CD8-positive, alpha-beta memory T cell (primary cell): Measurements from ENCODE around the gene SELENOT. TPM values are rescaled to one million over a fixed set of nuclear protein-coding genes. Genes with fewer than 3 reads are reported as not detected.
"Not testable (repeated sequence)": the region's sequence is repeated elsewhere in the genome, so short reads cannot be mapped to it uniquely, and the experiment has no call there.

ENCODE experiments used
- CTCF ChIA-PET: fragments of 350-600 bp; sonication (Branson Sonifier 250); formaldehyde crosslinking; loops from one replicate; lab custom pipeline; 2021; ENCODE audit warnings: antibody characterized with exemption; lab: Charles Lee
- POLR2A ChIA-PET: fragments of 350-600 bp; sonication (Branson Sonifier 250); formaldehyde crosslinking; loops from one replicate; lab custom pipeline; 2021; ENCODE audit warnings: antibody characterized with exemption; lab: Charles Lee
- DNase-seq, 5 donors: peaks; one replicate each; pipeline versions ENCODE4 v3.0.0 to v3.0.0-alpha.2; 2020 to 2022; ENCODE audit warnings: mixed read lengths in 1 of 5
- H3K27ac ChIP-seq: one replicate; pipeline ENCODE4 v1.7.0; 2013; ENCODE audit warnings: low read depth, mild to moderate bottlenecking, low read length, moderate library complexity
- H3K27me3 ChIP-seq: 2 replicates; pipeline ENCODE4 v1.7.0; 2013; ENCODE audit warnings: low read length, mild to moderate bottlenecking; ENCODE audit not compliant: insufficient read depth, poor library complexity, severe bottlenecking
- H3K36me3 ChIP-seq: 2 replicates; pipeline ENCODE4 v1.7.0; 2013; ENCODE audit warnings: mild to moderate bottlenecking, low read length, moderate library complexity; ENCODE audit not compliant: insufficient read depth
- H3K4me1 ChIP-seq: 2 replicates; pipeline ENCODE4 v1.7.0; 2013; ENCODE audit warnings: mild to moderate bottlenecking, low read length, moderate library complexity; ENCODE audit not compliant: insufficient read depth
- H3K4me3 ChIP-seq: 2 replicates; pipeline ENCODE4 v1.7.0; 2013; ENCODE audit warnings: mild to moderate bottlenecking, low read length
- H3K9me3 ChIP-seq: 2 replicates; pipeline ENCODE4 v1.7.0; 2013; ENCODE audit warnings: mild to moderate bottlenecking, low read length
- H3K27ac Mint-ChIP-seq, 8 donors: one replicate each; pipeline ENCODE4 v1.8.0; 2020 to 2021; ENCODE audit warnings: mixed read lengths in 8 of 8, mild to moderate bottlenecking in 6 of 8, inconsistent platforms in 3 of 8, moderate library complexity in 3 of 8
- H3K27me3 Mint-ChIP-seq, 2 donors: one replicate each; pipeline ENCODE4 v1.8.0; 2020 to 2021; ENCODE audit warnings: mixed read lengths in 2 of 2, mild to moderate bottlenecking in 1 of 2, moderate library complexity in 1 of 2
- H3K36me3 Mint-ChIP-seq, 3 donors: one replicate each; pipeline ENCODE4 v1.8.0; 2020 to 2021; ENCODE audit warnings: mixed read lengths in 3 of 3, inconsistent platforms in 1 of 3, mild to moderate bottlenecking in 1 of 3
- H3K4me1 Mint-ChIP-seq, 3 donors: one replicate each; pipeline ENCODE4 v1.8.0; 2020 to 2021; ENCODE audit warnings: mixed read lengths in 3 of 3, inconsistent platforms in 1 of 3, mild to moderate bottlenecking in 1 of 3
- H3K4me3 Mint-ChIP-seq, 7 donors: one replicate each; pipeline ENCODE4 v1.8.0; 2020 to 2021; ENCODE audit warnings: mixed read lengths in 7 of 7, mild to moderate bottlenecking in 6 of 7, moderate library complexity in 4 of 7, inconsistent platforms in 2 of 7
- H3K9me3 Mint-ChIP-seq, 5 donors: one replicate each; pipeline ENCODE4 v1.8.0; 2020 to 2022; ENCODE audit warnings: mixed read lengths in 5 of 5, mild to moderate bottlenecking in 3 of 5, moderate library complexity in 2 of 5, inconsistent platforms in 1 of 5
- polyA plus RNA-seq: library from polyadenylated mRNA; unstranded; fragments of 300-500 nt; fragmentation: Illumina TruSeq; gene quantifications from one replicate; pipeline ENCODE4 v1.2.3, GENCODE V29; 2021
- total RNA-seq, 2 experiments: library from RNA; stranded (reverse); gene quantifications; one replicate each; pipeline ENCODE4 v1.2.3, GENCODE V29; 2021

Gene SELENOT
- total and polyA plus RNA-seq, 3 experiments from 2014 or later = 158 to 311 (median 162) TPM

GRCh38 chr3:150599611-150600297 is 3.4 kb upstream of the SELENOT start:
- H3K27ac Mint-ChIP-seq = peak overlapping the region in 2 of 8 donors; percentile 2 to 12
- H3K36me3 Mint-ChIP-seq = peaks cover 3 to 16% (median 11%) of the 10 kb centered on the region in 3 donors
- no peak for DNase-seq
- H3K27me3 ChIP-seq = no peaks in the 10 kb centered on the region
- ChIA-PET CTCF (no interaction called here), POLR2A (no interaction called here)
- peaks cover 16% of the 10 kb centered on the region for H3K4me1 ChIP-seq
- no peaks in the 10 kb centered on the region for H3K36me3 ChIP-seq
- no peak overlapping the region for H3K4me3 ChIP-seq
- peaks cover 0 to 7% of the 10 kb centered on the region in 2 donors for H3K27me3 Mint-ChIP-seq
- peak overlapping the region in 1 of 7 donors; percentile 35 for H3K4me3 Mint-ChIP-seq
- H3K27ac ChIP-seq = peak overlapping the region; percentile 46
- no peaks in the 10 kb centered on the region for H3K9me3 ChIP-seq
- no peaks in the 10 kb centered on the region for H3K9me3 Mint-ChIP-seq
- H3K4me1 Mint-ChIP-seq = peaks cover 25 to 45% (median 43%) of the 10 kb centered on the region in 3 donors

- H3K9me3 Mint-ChIP-seq, H3K27me3 ChIP-seq, DNase-seq, H3K36me3 ChIP-seq, CTCF ChIA-PET, H3K27me3 Mint-ChIP-seq, POLR2A ChIA-PET, H3K9me3 ChIP-seq, H3K4me3 ChIP-seq: not testable (repeated sequence)
- Mint-ChIP-seq H3K4me1 (peaks cover 35 to 57% (median 53%) of the 10 kb centered on the region in 3 donors), H3K4me3 (peak overlapping the region in 6 of 7 donors; percentile 1 to 71 (median 56)), H3K36me3 (peaks cover 3 to 20% (median 14%) of the 10 kb centered on the region in 3 donors), H3K27ac (peak overlapping the region in 4 of 8 donors; percentile 34 to 96 (median 60))
- H3K27ac ChIP-seq = peak overlapping the region; percentile 46
- H3K4me1 ChIP-seq = peaks cover 26% of the 10 kb centered on the region
Observed at GRCh38 chr3:150600647-150601530, 2.2 kb upstream of the SELENOT start.

GRCh38 chr3:150602426-150603152 is 532 bp upstream of the SELENOT start:
- Histone ChIP-seq H3K27ac (peak overlapping the region; percentile 92), H3K36me3 (no peaks in the 10 kb centered on the region), H3K9me3 (no peaks in the 10 kb centered on the region), H3K27me3 (no peaks in the 10 kb centered on the region), H3K4me3 (peak overlapping the region; percentile 89), H3K4me1 (peaks cover 43% of the 10 kb centered on the region)
- DNase-seq = no peak
- H3K27ac Mint-ChIP-seq = peak overlapping the region; percentile 96 to 100 (median 99)
- ChIA-PET POLR2A (interaction anchor here (0.5 to 2.1 kb wide), 12 partner anchors 8 to 194 kb away, joined by 3 to 36 read pairs (median 4); partner anchors contain the start of genes EIF2A, ERICH6, SERP1 and SIAH2), CTCF (interaction anchor here (1.0 to 1.7 kb wide), 9 partner anchors 8 to 161 kb away, joined by 3 to 7 read pairs (median 4); partner anchors contain the start of genes ERICH6 and SIAH2)
- peaks cover 50 to 74% (median 70%) of the 10 kb centered on the region in 3 donors for H3K4me1 Mint-ChIP-seq
- peak overlapping the region; percentile 93 to 99 (median 98) for H3K4me3 Mint-ChIP-seq
- no peaks in the 10 kb centered on the region for H3K9me3 Mint-ChIP-seq
- peaks cover 0 to 7% of the 10 kb centered on the region in 2 donors for H3K27me3 Mint-ChIP-seq
- H3K36me3 Mint-ChIP-seq = peaks cover 3 to 36% (median 13%) of the 10 kb centered on the region in 3 donors

GRCh38 chr3:150603980-150604319 is 829 bp downstream of the SELENOT start:
- DNase-seq = no peak
- CTCF ChIA-PET = interaction anchor here (1.6 kb wide), 1 partner anchor 99 kb away, joined by 5 read pairs; the partner anchor contains the start of gene ERICH6
- H3K9me3 Mint-ChIP-seq = no peaks in the 10 kb centered on the region
- Histone ChIP-seq H3K9me3 (no peaks in the 10 kb centered on the region), H3K27me3 (no peaks in the 10 kb centered on the region), H3K4me1 (peaks cover 57% of the 10 kb centered on the region), H3K4me3 (peak overlapping the region; percentile 89), H3K36me3 (no peaks in the 10 kb centered on the region), H3K27ac (peak overlapping the region; percentile 92)
- POLR2A ChIA-PET = interaction anchor here (1.0 to 2.1 kb wide), 3 partner anchors 32 to 196 kb away, joined by 3 to 29 read pairs (median 8); partner anchors contain the start of genes SIAH2 and TSC22D2
- peak overlapping the region; percentile 96 to 100 (median 99) for H3K27ac Mint-ChIP-seq
- H3K4me1 Mint-ChIP-seq = peaks cover 63 to 87% (median 84%) of the 10 kb centered on the region in 3 donors
- peaks cover 3 to 42% (median 15%) of the 10 kb centered on the region in 3 donors for H3K36me3 Mint-ChIP-seq
- H3K4me3 Mint-ChIP-seq = peak overlapping the region; percentile 93 to 99 (median 98)
- peaks cover 0 to 7% of the 10 kb centered on the region in 2 donors for H3K27me3 Mint-ChIP-seq

GRCh38 chr3:150605998-150606641 is 3.0 kb downstream of the SELENOT start:
- Histone ChIP-seq H3K4me3 (peak overlapping the region; percentile 2), H3K9me3 (no peaks in the 10 kb centered on the region), H3K27ac (peak overlapping the region; percentile 92), H3K27me3 (no peaks in the 10 kb centered on the region), H3K4me1 (peaks cover 72% of the 10 kb centered on the region), H3K36me3 (no peaks in the 10 kb centered on the region)
- POLR2A ChIA-PET = interaction anchor here (0.6 kb wide), 1 partner anchor 82 kb away, joined by 3 read pairs; no protein-coding TSS in a partner anchor
- Mint-ChIP-seq H3K27ac (peak overlapping the region; percentile 53 to 96 (median 81)), H3K4me1 (peaks cover 80 to 95% (median 91%) of the 10 kb centered on the region in 3 donors), H3K9me3 (no peaks in the 10 kb centered on the region), H3K36me3 (peaks cover 0 to 48% (median 10%) of the 10 kb centered on the region in 3 donors), H3K4me3 (peak overlapping the region; percentile 64 to 99 (median 77)), H3K27me3 (peaks cover 0 to 7% of the 10 kb centered on the region in 2 donors)
- CTCF ChIA-PET = interaction anchor here (0.6 to 1.1 kb wide), 2 partner anchors 13 to 745 kb away, joined by 3 read pairs; no protein-coding TSS in a partner anchor
- DNase-seq = no peak

- Histone ChIP-seq H3K9me3 (no peaks in the 10 kb centered on the region), H3K36me3 (no peaks in the 10 kb centered on the region), H3K27ac (no peak overlapping the region), H3K4me1 (peaks cover 70% of the 10 kb centered on the region), H3K4me3 (no peak overlapping the region), H3K27me3 (no peaks in the 10 kb centered on the region)
- Mint-ChIP-seq H3K27ac (peak overlapping the region in 7 of 8 donors; percentile 1 to 96 (median 71)), H3K36me3 (peaks cover 0 to 54% (median 12%) of the 10 kb centered on the region in 3 donors), H3K4me1 (peaks cover 74 to 91% (median 84%) of the 10 kb centered on the region in 3 donors), H3K9me3 (no peaks in the 10 kb centered on the region), H3K4me3 (peak overlapping the region; percentile 17 to 77 (median 30)), H3K27me3 (peaks cover 0 to 7% of the 10 kb centered on the region in 2 donors)
- CTCF ChIA-PET = no interaction called here
- POLR2A ChIA-PET = no interaction called here
- DNase-seq = no peak
Observed at GRCh38 chr3:150607267-150608065, 4.3 kb downstream of the SELENOT start.
